Spleen (tissue), 7 donors: Measurements from ENCODE around the gene DDX21.

ENCODE experiments used
- CTCF ChIP-seq, 11 experiments: fragments of 200-600 bp in 7 of 11; fragments of 450-650 bp in 4 of 11; sonication (generic) in 4 of 11; IDR thresholded peaks in 8 of 11; conservative IDR thresholded peaks in 3 of 11; 1 replicate in 7 of 11; 2 replicates in 4 of 11; pipeline versions ENCODE4 v1.4.0 to v1.8.0; 2016 to 2021; ENCODE audit warnings: antibody characterized with exemption in 11 of 11, inconsistent platforms in 4 of 11, mild to moderate bottlenecking in 1 of 11
- POLR2A ChIP-seq, 3 donors: fragments of 450-650 bp; IDR thresholded peaks; one replicate each; pipeline ENCODE4 v1.5.1; 2017; ENCODE audit warnings: antibody characterized with exemption in 3 of 3, mild to moderate bottlenecking in 1 of 3
- POLR2AphosphoS5 ChIP-seq, 3 donors: sonication (generic); formaldehyde crosslinking; IDR thresholded peaks; one replicate each; pipeline ENCODE4 v1.5.1; 2017; ENCODE audit warnings: antibody characterized with exemption in 3 of 3
- donor health status: DM: no; HTN: no; CAD: no; lungs with moderate emphysema.
- donor health status: DM: no; HTN: no; CAD: no.
- donor health status: DM: no; HTN: no; CAD: no.

DNA sequence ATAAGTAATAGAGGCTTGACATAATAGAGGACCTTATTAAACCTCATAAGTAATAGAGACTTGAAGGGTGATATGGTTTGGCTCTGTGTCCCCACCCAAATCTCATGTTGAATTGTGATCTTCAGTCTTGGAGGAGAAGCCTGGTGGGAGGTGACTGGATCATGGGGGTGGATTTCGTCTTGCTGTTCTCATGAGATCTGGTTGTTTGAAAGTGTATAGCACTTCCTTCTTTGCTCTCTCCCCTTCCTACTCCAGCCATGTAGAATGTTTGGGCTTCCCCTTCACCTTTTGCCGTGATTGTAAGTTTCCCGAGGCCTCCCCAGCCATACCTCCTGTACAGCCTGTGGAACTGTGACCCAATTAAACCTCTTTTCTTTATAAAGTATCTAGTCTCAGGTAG lies 41.2 kb downstream of the DDX21 start:
- TF ChIP-seq CTCF (IDR thresholded peaks at IDR 0.05 in 8 of 11, conservative IDR thresholded peaks at IDR 0.05 in 3 of 11) (no peak), POLR2AphosphoS5 (IDR thresholded peaks at IDR 0.05) (no peak), POLR2A (IDR thresholded peaks at IDR 0.05) (no peak)
